ENCODE results near the gene ZFR. TPM values are rescaled to one million over a fixed set of nuclear protein-coding genes. Genes with fewer than 3 reads are reported as not detected.
A peak's percentile ranks its signal among the peaks of the same experiment; 100 is the strongest.
"Not testable (repeated sequence)": the region's sequence is repeated elsewhere in the genome, so short reads cannot be mapped to it uniquely, and the experiment has no call there.

The ZFR gene
- total RNA-seq, 1 donor from 2014 or later, result 72.8 TPM

GRCh38 chr5:32450952-32451351 lies 6.4 kb upstream of the ZFR start:
- peak; percentile 13 for DNase-seq

GRCh38 chr5:32449262-32449661 lies 4.7 kb upstream of the ZFR start:
- no peak for DNase-seq

GRCh38 chr5:32446630-32447029 lies 2.1 kb upstream of the ZFR start:
- no peak for DNase-seq

GRCh38 chr5:32445831-32446614 lies 1.5 kb upstream of the ZFR start:
- no peak for DNase-seq

GRCh38 chr5:32445287-32445758 lies 783 bp upstream of the ZFR start:
- DNase-seq, result no peak

GRCh38 chr5:32443541-32444430 lies 754 bp downstream of the ZFR start:
- peak; percentile 66 for DNase-seq

- DNase-seq, result peak; percentile 54
Measured at GRCh38 chr5:32443145-32443540, 1.4 kb downstream of the ZFR start.

- no peak for DNase-seq
Measured at GRCh38 chr5:32439086-32439642, 5.4 kb downstream of the ZFR start.

GRCh38 chr5:32436553-32437242 lies 7.8 kb downstream of the ZFR start:
- peak; percentile 58 for DNase-seq

GRCh38 chr5:32435383-32435782 lies 9.2 kb downstream of the ZFR start:
- no peak for DNase-seq

- no peak for DNase-seq
Measured at GRCh38 chr5:32434221-32434620, 10.3 kb downstream of the ZFR start.

GRCh38 chr5:32432633-32433032 lies 11.9 kb downstream of the ZFR start:
- no peak for DNase-seq

GRCh38 chr5:32430825-32431224 lies 13.7 kb downstream of the ZFR start:
- not testable (repeated sequence) for DNase-seq

GRCh38 chr5:32428426-32428825 lies 16.1 kb downstream of the ZFR start:
- no peak for DNase-seq

GRCh38 chr5:32426440-32427151 lies 17.9 kb downstream of the ZFR start:
- DNase-seq, result no peak

- no peak for DNase-seq
Measured at GRCh38 chr5:32422697-32423096, 21.8 kb downstream of the ZFR start.

GRCh38 chr5:32421075-32421474 lies 23.5 kb downstream of the ZFR start:
- DNase-seq, result no peak

- no peak for DNase-seq
Measured at GRCh38 chr5:32420506-32420905, 24.0 kb downstream of the ZFR start.

GRCh38 chr5:32419791-32420190 lies 24.7 kb downstream of the ZFR start:
- no peak for DNase-seq

GRCh38 chr5:32413466-32414263 lies 30.9 kb downstream of the ZFR start:
- DNase-seq, result peak; percentile 29

GRCh38 chr5:32410630-32411029 lies 33.9 kb downstream of the ZFR start:
- DNase-seq, result no peak

Data from dermis blood vessel endothelial cell (primary cell).